ENCODE results near the gene SCGN. TPM values are rescaled to one million over a fixed set of nuclear protein-coding genes. Genes with fewer than 3 reads are reported as not detected.

The SCGN gene
- total RNA-seq, 1 experiment from 2014 or later, result not detected

GRCh38 chr6:25608558-25609174, 43.3 kb upstream of the SCGN start:
- H3K9me3 Mint-ChIP-seq (ENCODE audit: unreplicated experiment), result no peaks in the 10 kb centered on the region
- intact Hi-C loops (cut with micrococcal nuclease), result loop anchor here (10.0 kb wide), 1 partner anchor 834 kb away; the partner anchor contains the start of gene GMNN
- DNase-seq (ENCODE audit: unreplicated experiment), result no peak
- H3K4me3 Mint-ChIP-seq (ENCODE audit: unreplicated experiment), result no peak overlapping the region
- H3K4me1 Mint-ChIP-seq (ENCODE audit: insufficient read depth, unreplicated experiment), result no peaks in the 10 kb centered on the region
- H3K36me3 Mint-ChIP-seq (ENCODE audit: insufficient read depth, unreplicated experiment), result peaks cover 16% of the 10 kb centered on the region
- ChIA-PET POLR2A (interaction anchor here (0.7 kb wide), 1 partner anchor 139 kb away, joined by 3 read pairs; no protein-coding TSS in a partner anchor), CTCF (interaction anchor here (0.7 to 1.2 kb wide), 5 partner anchors 10 to 118 kb away, joined by 3 to 6 read pairs (median 3); no protein-coding TSS in a partner anchor)
- no TSS peak for BruUV-seq (replicated peaks)
- TF ChIP-seq CTCF (IDR thresholded peaks at IDR 0.05; ENCODE audit: unreplicated experiment), result no peak
- H3K27me3 Mint-ChIP-seq (ENCODE audit: insufficient read depth, unreplicated experiment), result no peaks in the 10 kb centered on the region
- H3K27ac Mint-ChIP-seq (ENCODE audit: low read depth, unreplicated experiment), result no peak overlapping the region

- Mint-ChIP-seq H3K27ac (ENCODE audit: low read depth, unreplicated experiment) (no peak overlapping the region), H3K4me3 (ENCODE audit: unreplicated experiment) (no peak overlapping the region), H3K9me3 (ENCODE audit: unreplicated experiment) (no peaks in the 10 kb centered on the region), H3K27me3 (ENCODE audit: insufficient read depth, unreplicated experiment) (no peaks in the 10 kb centered on the region), H3K4me1 (ENCODE audit: insufficient read depth, unreplicated experiment) (no peaks in the 10 kb centered on the region), H3K36me3 (ENCODE audit: insufficient read depth, unreplicated experiment) (peaks cover 8% of the 10 kb centered on the region)
- no peak for DNase-seq (ENCODE audit: unreplicated experiment)
- intact Hi-C loops (cut with micrococcal nuclease), result no loop called here
- TF ChIP-seq CTCF (IDR thresholded peaks at IDR 0.05; ENCODE audit: unreplicated experiment), result no peak
- ChIA-PET POLR2A (no interaction called here), CTCF (interaction anchor here (0.7 to 1.0 kb wide), 3 partner anchors 10 to 107 kb away, joined by 3 read pairs; no protein-coding TSS in a partner anchor)
- BruUV-seq (replicated peaks), result no TSS peak
Observed at GRCh38 chr6:25612666-25613065, 39.3 kb upstream of the SCGN start.

GRCh38 chr6:25613415-25613814, 38.6 kb upstream of the SCGN start:
- Mint-ChIP-seq H3K27me3 (ENCODE audit: insufficient read depth, unreplicated experiment) (no peaks in the 10 kb centered on the region), H3K4me1 (ENCODE audit: insufficient read depth, unreplicated experiment) (no peaks in the 10 kb centered on the region), H3K36me3 (ENCODE audit: insufficient read depth, unreplicated experiment) (peaks cover 8% of the 10 kb centered on the region), H3K27ac (ENCODE audit: low read depth, unreplicated experiment) (no peak overlapping the region), H3K9me3 (ENCODE audit: unreplicated experiment) (no peaks in the 10 kb centered on the region), H3K4me3 (ENCODE audit: unreplicated experiment) (no peak overlapping the region)
- ChIA-PET POLR2A (no interaction called here), CTCF (interaction anchor here (0.7 kb wide), 1 partner anchor 11 kb away, joined by 3 read pairs; no protein-coding TSS in a partner anchor)
- intact Hi-C loops (cut with micrococcal nuclease), result no loop called here
- no TSS peak for BruUV-seq (replicated peaks)
- DNase-seq (ENCODE audit: unreplicated experiment), result no peak
- no peak for TF ChIP-seq CTCF (IDR thresholded peaks at IDR 0.05; ENCODE audit: unreplicated experiment)

- intact Hi-C loops (cut with micrococcal nuclease), result no loop called here
Observed at GRCh38 chr6:25614052-25614451, 38.0 kb upstream of the SCGN start.

More at GRCh38 chr6:25614052-25614451, 38.0 kb upstream of the SCGN start:
- POLR2A ChIA-PET, result no interaction called here
- no peaks in the 10 kb centered on the region for H3K4me1 Mint-ChIP-seq (ENCODE audit: insufficient read depth, unreplicated experiment)
- H3K27ac Mint-ChIP-seq (ENCODE audit: low read depth, unreplicated experiment), result no peak overlapping the region
- BruUV-seq (replicated peaks), result no TSS peak
- H3K27me3 Mint-ChIP-seq (ENCODE audit: insufficient read depth, unreplicated experiment), result no peaks in the 10 kb centered on the region
- CTCF ChIA-PET, result interaction anchor here (0.5 kb wide), 2 partner anchors 287 to 387 kb away, joined by 3 read pairs; no protein-coding TSS in a partner anchor
- no peaks in the 10 kb centered on the region for H3K9me3 Mint-ChIP-seq (ENCODE audit: unreplicated experiment)
- DNase-seq (ENCODE audit: unreplicated experiment), result no peak
- H3K4me3 Mint-ChIP-seq (ENCODE audit: unreplicated experiment), result no peak overlapping the region
- TF ChIP-seq CTCF (IDR thresholded peaks at IDR 0.05; ENCODE audit: unreplicated experiment), result no peak
- H3K36me3 Mint-ChIP-seq (ENCODE audit: insufficient read depth, unreplicated experiment), result peaks cover 8% of the 10 kb centered on the region

Data from MCF 10A (cell line).